GM12872 (cell line): ENCODE results near the gene C5AR1.

ENCODE experiments used
- TF ChIP-seq, protein P1 (sequence below): IDR thresholded peaks from 3 replicates; pipeline ENCODE4 v1.5.1; 2011; ENCODE audit warnings: low read depth, mild to moderate bottlenecking, low read length, moderate library complexity; ENCODE audit not compliant: insufficient read depth

Gene C5AR1

DNA sequence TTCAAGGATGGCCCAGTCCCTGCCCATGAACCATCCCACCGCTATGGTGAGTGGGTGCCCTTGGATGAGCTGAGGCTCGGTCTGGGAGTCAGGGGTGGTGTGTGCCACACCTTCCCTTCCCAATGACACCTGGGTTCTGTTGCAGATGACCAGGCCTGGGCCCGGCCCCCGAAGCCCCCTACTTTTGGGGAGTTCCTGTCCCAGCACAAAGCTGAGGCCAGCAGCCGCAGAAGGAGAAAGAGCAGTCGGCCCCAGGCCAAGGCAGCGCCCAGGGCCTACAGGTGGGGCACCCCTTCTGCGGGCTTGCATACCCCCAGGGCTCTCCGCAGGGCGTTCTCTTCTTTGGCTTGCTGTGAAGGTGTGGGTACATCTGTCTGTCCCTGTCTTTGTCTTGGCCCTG, 39.3 kb upstream of the C5AR1 start:
- TF ChIP-seq, protein P1, sequence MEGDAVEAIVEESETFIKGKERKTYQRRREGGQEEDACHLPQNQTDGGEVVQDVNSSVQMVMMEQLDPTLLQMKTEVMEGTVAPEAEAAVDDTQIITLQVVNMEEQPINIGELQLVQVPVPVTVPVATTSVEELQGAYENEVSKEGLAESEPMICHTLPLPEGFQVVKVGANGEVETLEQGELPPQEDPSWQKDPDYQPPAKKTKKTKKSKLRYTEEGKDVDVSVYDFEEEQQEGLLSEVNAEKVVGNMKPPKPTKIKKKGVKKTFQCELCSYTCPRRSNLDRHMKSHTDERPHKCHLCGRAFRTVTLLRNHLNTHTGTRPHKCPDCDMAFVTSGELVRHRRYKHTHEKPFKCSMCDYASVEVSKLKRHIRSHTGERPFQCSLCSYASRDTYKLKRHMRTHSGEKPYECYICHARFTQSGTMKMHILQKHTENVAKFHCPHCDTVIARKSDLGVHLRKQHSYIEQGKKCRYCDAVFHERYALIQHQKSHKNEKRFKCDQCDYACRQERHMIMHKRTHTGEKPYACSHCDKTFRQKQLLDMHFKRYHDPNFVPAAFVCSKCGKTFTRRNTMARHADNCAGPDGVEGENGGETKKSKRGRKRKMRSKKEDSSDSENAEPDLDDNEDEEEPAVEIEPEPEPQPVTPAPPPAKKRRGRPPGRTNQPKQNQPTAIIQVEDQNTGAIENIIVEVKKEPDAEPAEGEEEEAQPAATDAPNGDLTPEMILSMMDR: no peak

DNA sequence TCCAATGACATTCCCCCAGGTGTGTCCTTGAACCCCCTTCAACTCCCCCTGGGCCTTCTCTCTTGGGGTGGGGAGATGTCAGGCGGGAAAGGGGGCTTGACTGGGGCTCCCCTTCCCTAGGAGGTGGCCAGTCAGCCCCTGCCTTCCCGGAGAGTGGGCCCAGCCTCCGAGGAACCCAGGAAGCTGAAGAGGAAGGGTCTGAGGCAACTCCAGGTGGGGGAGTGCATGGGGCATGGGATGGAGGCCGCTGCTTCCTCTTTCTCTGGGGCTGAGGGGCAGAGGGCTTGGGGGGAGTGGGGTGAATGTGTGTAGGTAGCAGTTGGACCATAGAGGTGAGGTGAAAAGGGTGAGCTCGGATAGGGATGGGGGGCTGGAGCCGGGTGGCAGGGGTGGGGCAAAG, 37.7 kb upstream of the C5AR1 start:
- TF ChIP-seq, protein P1: no peak

DNA sequence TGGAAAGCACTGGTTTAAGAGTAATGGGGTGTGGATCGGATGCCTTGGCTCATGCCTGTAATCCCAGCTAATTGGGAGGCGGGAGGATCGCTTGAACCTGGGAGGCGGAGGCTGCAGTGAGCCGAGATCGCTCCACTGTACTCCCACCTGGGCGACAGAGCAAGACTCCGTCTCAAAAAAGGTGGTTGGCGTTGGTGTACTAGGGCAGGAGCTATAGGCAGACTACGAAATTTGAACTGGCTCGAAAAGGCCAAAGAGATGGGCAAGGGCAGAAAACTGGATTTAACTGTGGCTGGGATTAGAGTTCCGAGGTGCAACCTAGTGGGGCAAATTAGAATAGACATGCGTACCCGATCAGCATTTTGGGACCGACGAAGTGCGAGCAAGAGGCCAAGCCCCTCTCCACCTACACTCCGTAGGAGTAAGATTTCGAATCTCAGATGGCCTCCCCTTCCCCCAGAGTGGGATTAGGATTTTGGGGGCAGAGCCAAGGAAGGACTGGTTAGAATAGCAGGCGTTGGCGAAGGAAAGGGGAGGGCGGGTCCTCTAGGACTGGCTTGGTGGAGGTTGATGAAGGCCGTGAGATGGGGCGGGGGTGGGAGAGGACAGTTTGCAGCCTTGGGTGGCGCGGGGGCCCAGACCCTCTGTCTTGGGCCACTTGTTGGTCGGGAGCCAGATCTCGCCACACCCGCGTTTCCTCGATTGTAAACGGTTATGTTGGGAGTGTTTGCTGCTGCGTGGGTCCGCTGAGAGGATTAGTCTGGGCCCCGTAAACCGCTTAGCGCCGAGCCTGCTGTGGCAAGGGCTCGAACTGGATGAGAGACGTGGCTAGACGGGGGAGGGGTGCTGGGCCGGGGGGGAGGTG, 37.0 kb upstream of the C5AR1 start:
- TF ChIP-seq, protein P1: no peak

DNA sequence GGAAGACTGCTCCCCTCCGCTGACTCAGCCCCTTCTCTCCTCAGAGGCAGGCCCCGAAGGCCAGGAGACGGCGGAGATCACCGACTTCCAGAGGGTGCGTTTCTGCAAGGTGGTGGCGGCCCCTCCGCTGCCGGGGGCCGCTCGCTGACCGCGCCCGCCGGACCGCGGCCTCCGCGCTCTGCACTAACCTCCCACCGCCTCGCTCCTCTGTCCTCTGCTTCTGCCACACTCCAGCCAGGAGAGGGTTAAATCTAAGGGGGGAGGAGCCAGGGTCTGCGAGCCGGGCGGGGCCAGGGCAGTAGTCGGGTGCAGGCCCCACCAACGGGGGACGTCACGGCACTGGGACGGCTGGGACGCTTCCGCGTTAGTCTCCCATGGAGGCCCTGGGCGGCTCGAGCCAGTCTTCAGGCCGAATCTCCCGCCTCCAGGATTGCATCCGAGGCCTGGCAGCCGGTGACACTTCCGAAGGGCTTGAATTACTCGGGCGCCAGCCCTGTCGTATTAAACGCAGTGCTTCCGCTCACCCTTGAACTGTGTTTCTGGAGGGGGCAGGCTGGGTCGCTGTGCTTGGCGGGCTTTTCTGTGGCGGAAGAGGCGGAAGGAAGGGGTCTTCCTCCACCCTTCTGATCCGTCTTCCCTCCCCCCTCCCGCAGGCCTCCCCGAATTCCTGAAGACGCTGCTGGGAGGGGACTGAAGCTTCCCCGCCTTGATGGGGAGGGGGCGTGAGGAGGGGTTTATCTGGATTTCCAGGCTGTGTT, 36.2 kb upstream of the C5AR1 start:
- TF ChIP-seq, protein P1: no peak

DNA sequence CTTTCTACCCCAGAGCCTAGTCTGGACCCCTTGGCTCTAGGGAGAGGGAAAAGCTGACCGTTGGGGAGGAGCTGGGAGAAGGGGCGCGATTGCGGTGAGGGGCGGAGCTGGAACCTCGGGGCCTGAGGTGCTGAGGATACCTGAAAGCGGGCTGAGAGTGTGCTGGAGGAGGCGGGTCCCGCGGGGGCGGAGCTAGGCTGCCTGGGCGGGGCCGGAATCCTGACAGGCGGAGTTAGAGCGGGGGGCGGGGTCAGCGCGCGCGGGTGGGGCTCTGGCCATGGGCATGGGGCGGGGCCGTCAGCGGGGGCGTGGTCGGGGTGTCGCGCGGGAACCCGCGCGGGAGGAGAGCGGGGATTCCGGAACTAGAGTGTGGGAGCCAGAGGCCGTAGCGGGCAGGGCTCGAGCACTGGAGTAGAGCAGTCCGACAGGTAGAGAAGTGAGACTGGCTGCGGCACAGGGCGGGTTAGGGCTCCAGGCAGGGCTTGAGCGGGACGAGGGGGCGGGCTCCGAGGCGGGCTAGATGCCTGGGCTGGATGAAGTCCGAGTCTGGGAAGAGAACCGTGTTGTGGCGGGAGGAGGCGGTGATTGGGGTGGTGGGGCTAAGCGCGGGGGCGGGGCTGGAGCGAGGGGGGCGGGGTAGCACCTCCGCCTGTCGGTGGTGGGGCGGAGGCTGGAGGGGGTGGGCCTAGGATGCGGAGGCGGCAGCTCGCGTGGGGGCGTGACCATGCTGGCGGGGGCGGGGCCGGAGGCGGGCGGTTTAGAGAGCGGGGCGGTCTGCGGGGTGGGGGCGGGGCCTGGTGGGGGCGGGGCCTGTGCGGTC, 35.4 kb upstream of the C5AR1 start, which contains the start of gene INAFM1:
INAFM1 (plus strand) TSS at position 815 of the 820 bp plus-strand sequence. CDS start 35 bp downstream, outside the sequence.
- TF ChIP-seq, protein P1: no peak

DNA sequence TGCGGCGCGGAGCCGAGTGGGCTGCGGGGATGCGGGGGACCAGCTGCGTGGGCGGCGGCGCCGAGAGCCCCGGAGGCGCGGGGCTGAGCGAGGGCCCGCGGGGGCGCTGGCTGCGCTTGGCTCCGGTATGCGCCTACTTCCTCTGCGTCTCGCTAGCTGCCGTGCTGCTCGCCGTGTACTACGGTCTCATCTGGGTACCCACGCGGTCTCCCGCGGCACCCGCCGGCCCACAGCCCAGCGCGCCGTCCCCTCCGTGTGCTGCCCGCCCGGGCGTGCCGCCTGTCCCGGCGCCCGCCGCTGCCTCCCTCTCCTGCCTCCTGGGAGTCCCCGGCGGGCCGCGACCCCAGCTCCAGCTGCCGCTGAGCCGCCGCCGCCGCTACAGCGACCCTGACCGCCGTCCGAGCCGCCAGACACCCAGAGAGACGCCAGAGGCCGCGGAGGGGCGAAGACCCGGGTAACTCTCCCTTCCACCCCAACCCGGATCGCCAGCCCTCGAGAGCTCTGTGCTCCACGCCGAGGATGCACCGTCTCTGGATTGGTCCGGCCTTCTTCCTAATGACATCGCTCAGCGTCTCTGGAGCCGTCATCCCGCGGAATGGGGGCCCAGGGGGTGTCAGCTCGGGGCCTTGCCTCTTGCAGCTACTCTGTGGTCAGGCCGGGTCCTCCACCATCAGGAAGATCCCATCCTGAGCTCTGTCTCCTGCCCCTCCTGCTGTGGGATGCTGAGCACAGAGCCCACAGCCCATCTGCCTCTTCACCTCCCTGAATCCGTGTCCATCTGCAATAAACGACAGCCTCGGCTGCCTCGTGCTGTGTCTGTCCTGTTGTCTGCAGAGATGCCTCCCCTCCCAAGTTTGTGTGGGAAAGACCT, 34.5 kb upstream of the C5AR1 start:
- TF ChIP-seq, protein P1: no peak
